HepG2 (cell line): ENCODE measurements around the gene GKN1. TPM values are rescaled to one million over a fixed set of nuclear protein-coding genes. Genes with fewer than 3 reads are reported as not detected.

Experiments
- ATAC-seq: fragments of 200-7000 bp; cut with Tn5 transposase; 3 replicates; pipeline ENCODE4 v1.9.1; 2020; ENCODE audit warnings: mild to moderate bottlenecking, moderate library complexity
- BruUV-seq: library from RNA; stranded (reverse); fragments of 400-500 nt; replicated peaks from 2 replicates; lab custom pipeline; 2021; lab: Mats Ljungman, UMichigan
- CTCF ChIA-PET: fragments of 300-600 bp; formaldehyde crosslinking; extraction: SDS; loops from one replicate; lab custom pipeline; 2021; ENCODE audit warnings: low total read pairs, inconsistent platforms, low intra/inter-chr PET ratio; lab: Yijun Ruan, JAX
- POLR2A ChIA-PET: fragments of 350-600 bp; sonication (Branson Sonifier 250); formaldehyde crosslinking; loops from one replicate; lab custom pipeline; 2020; ENCODE audit warnings: antibody characterized with exemption, inconsistent platforms; lab: Yijun Ruan, JAX
- DNase-seq: peaks from one replicate; pipeline ENCODE4 v3.0.0-alpha.2; 2015; ENCODE audit warnings: low spot score
- FAIRE-seq: peaks from 3 replicates; lab custom pipeline; 2011; peaks lifted over from hg19 to GRCh38; lab: Jason Lieb, UNC
- H2AFZ ChIP-seq: one replicate; pipeline ENCODE4 v1.6.1; 2011; ENCODE audit warnings: low read length, inconsistent platforms
- H3K27ac ChIP-seq: fragments of 300-600 bp; 3 replicates; pipeline ENCODE4 v1.8.0; 2011; ENCODE audit warnings: mixed run types, mild to moderate bottlenecking, mixed read lengths, low read length, inconsistent platforms; ENCODE audit not compliant: insufficient read depth; ENCODE audit errors: extremely low read length
- H3K27me3 ChIP-seq, 2 experiments: fragments of 200-600 bp in 1 of 2; 2 replicates in 1 of 2; 3 replicates in 1 of 2; pipeline versions ENCODE4 v1.6.0 to v1.8.0; 2011; ENCODE audit warnings: low read length in 2 of 2, mild to moderate bottlenecking in 2 of 2, moderate library complexity in 2 of 2, inconsistent platforms in 1 of 2; ENCODE audit not compliant: insufficient read depth in 2 of 2, control insufficient read depth in 1 of 2
- H3K36me3 ChIP-seq, 2 experiments: fragments of 200-600 bp in 1 of 2; replicated peaks in 1 of 2; 2 replicates in 1 of 2; 3 replicates in 1 of 2; pipeline versions ENCODE4 v1.5.1 to v1.8.0; 2011; ENCODE audit warnings: low read length in 2 of 2, inconsistent platforms in 1 of 2; ENCODE audit not compliant: insufficient read depth in 2 of 2, control insufficient read depth in 1 of 2
- H3K4me1 ChIP-seq: 2 replicates; pipeline ENCODE4 v1.5.1; 2012; ENCODE audit warnings: low read length, inconsistent platforms; ENCODE audit not compliant: insufficient read depth
- H3K4me2 ChIP-seq: 2 replicates; pipeline ENCODE4 v1.6.0; 2011; ENCODE audit warnings: low read depth, low read length, inconsistent platforms
- H3K4me3 ChIP-seq, 3 experiments: fragments of 200-600 bp in 1 of 3; sonication (generic), shearing (Covaris generic) in 1 of 3; replicated peaks in 1 of 3; 2 replicates each; pipeline ENCODE4 v1.5.1; 2011 to 2016; ENCODE audit warnings: low read length in 3 of 3, inconsistent platforms in 2 of 3, low read depth in 2 of 3, mild to moderate bottlenecking in 2 of 3, control low read depth in 1 of 3, mixed read lengths in 1 of 3; ENCODE audit not compliant: insufficient read depth in 1 of 3
- H3K79me2 ChIP-seq: one replicate; pipeline ENCODE4 v1.6.1; 2011; ENCODE audit warnings: low read length, inconsistent platforms; ENCODE audit not compliant: insufficient read depth
- H3K9ac ChIP-seq: 2 replicates; pipeline ENCODE4 v1.6.0; 2011; ENCODE audit warnings: mild to moderate bottlenecking, low read depth, low read length, inconsistent platforms; ENCODE audit not compliant: insufficient read depth
- H3K9me3 ChIP-seq: 2 replicates; pipeline ENCODE4 v1.5.1; 2012; ENCODE audit warnings: mild to moderate bottlenecking, low read length
- H4K20me1 ChIP-seq: 2 replicates; pipeline ENCODE4 v1.6.0; 2011; ENCODE audit warnings: inconsistent platforms, mild to moderate bottlenecking, low read length, moderate library complexity; ENCODE audit not compliant: insufficient read depth
- AFF4 ChIP-seq: sonication (generic); formaldehyde crosslinking; IDR thresholded peaks from 2 replicates; pipeline ENCODE4 v1.4.0; 2020; ENCODE audit warnings: missing genetic modification reagents
- FOXC1 ChIP-seq: sonication (generic); formaldehyde crosslinking; IDR thresholded peaks from 2 replicates; pipeline ENCODE4 v1.8.0; 2022; ENCODE audit warnings: mild to moderate bottlenecking, missing genetic modification reagents, borderline replicate concordance
- FOXK1 ChIP-seq: sonication (generic); formaldehyde crosslinking; IDR thresholded peaks from 2 replicates; pipeline ENCODE4 v1.4.0; 2020; ENCODE audit warnings: low read depth, missing genetic modification reagents, borderline replicate concordance
- HNF1B ChIP-seq: sonication (generic); formaldehyde crosslinking; IDR thresholded peaks from 2 replicates; pipeline ENCODE4 v1.5.1; 2020; ENCODE audit warnings: mild to moderate bottlenecking, moderate library complexity, missing genetic modification reagents
- NFRKB ChIP-seq: fragments of 450-650 bp; IDR thresholded peaks from 2 replicates; pipeline ENCODE4 v1.6.1; 2017
- NFYB ChIP-seq: sonication (generic); formaldehyde crosslinking; IDR thresholded peaks from 2 replicates; pipeline ENCODE4 v1.4.0; 2020; ENCODE audit warnings: missing genetic modification reagents
- PITX1 ChIP-seq: sonication (generic); formaldehyde crosslinking; IDR thresholded peaks from 2 replicates; pipeline ENCODE4 v1.5.1; 2020; ENCODE audit warnings: mild to moderate bottlenecking, missing genetic modification reagents
- POLR2AphosphoS2 ChIP-seq: IDR thresholded peaks from 2 replicates; pipeline ENCODE4 v1.6.1; 2011; ENCODE audit warnings: low read depth, low read length, improper control_type of control experiment
- TOE1 ChIP-seq: sonication (generic); formaldehyde crosslinking; IDR thresholded peaks from 2 replicates; pipeline ENCODE4 v1.4.0; 2020; ENCODE audit warnings: mild to moderate bottlenecking, missing genetic modification reagents
- ZC3H13 ChIP-seq: sonication (generic); formaldehyde crosslinking; IDR thresholded peaks from 2 replicates; pipeline ENCODE4 v1.8.1; 2023; ENCODE audit warnings: mild to moderate bottlenecking, missing genetic modification reagents, moderate library complexity
- ZFP82 ChIP-seq: sonication (generic); formaldehyde crosslinking; IDR thresholded peaks from 2 replicates; pipeline ENCODE4 v1.5.1; 2020; ENCODE audit warnings: mild to moderate bottlenecking, missing genetic modification reagents, borderline replicate concordance
- ZFX ChIP-seq: sonication (generic); formaldehyde crosslinking; IDR thresholded peaks from 2 replicates; pipeline ENCODE4 v1.4.0; 2020; ENCODE audit warnings: mild to moderate bottlenecking, low read depth, missing genetic modification reagents, moderate library complexity
- ZNF124 ChIP-seq: sonication (generic); formaldehyde crosslinking; IDR thresholded peaks from 2 replicates; pipeline ENCODE4 v1.4.0; 2020; ENCODE audit warnings: missing genetic modification reagents
- ZNF263 ChIP-seq: sonication (generic); formaldehyde crosslinking; IDR thresholded peaks from 2 replicates; pipeline ENCODE4 v1.4.0; 2020; ENCODE audit warnings: missing genetic modification reagents
- ZNF281 ChIP-seq: sonication (generic); formaldehyde crosslinking; IDR thresholded peaks from 2 replicates; pipeline ENCODE4 v1.4.0; 2020; ENCODE audit warnings: missing genetic modification reagents, borderline replicate concordance
- ZNF446 ChIP-seq: sonication (generic); formaldehyde crosslinking; IDR thresholded peaks from 2 replicates; pipeline ENCODE4 v1.5.0; 2020; ENCODE audit warnings: mild to moderate bottlenecking, missing genetic modification reagents
- ZNF562 ChIP-seq: sonication (generic); formaldehyde crosslinking; IDR thresholded peaks from 2 replicates; pipeline ENCODE4 v1.8.0; 2022; ENCODE audit warnings: missing genetic modification reagents, borderline replicate concordance
- ZNF720 ChIP-seq: sonication (generic); formaldehyde crosslinking; IDR thresholded peaks from 2 replicates; pipeline ENCODE4 v1.4.0; 2020; ENCODE audit warnings: missing genetic modification reagents
- ZSCAN29 ChIP-seq: sonication (generic); formaldehyde crosslinking; conservative IDR thresholded peaks from 2 replicates; pipeline ENCODE4 v1.4.0; 2020; ENCODE audit warnings: mild to moderate bottlenecking, missing genetic modification reagents
- in situ Hi-C: cut with HindIII; loops from 2 replicates; pipeline ENCODE4 v1.10.0; 2017; ENCODE audit warnings: low pct_unique_long_range_greater_than_20kb; ENCODE audit not compliant: extremely low pct_ligation_motif_present
- intact Hi-C: fragments of 100-400 bp; cut with micrococcal nuclease; formaldehyde crosslinking; loops from one replicate; pipeline ENCODE4 v1.10.0; 2022; ENCODE audit not compliant: unreplicated experiment
- polyA plus RNA-seq, 8 experiments: library from polyadenylated mRNA; depleted of rRNA in 3 of 8; stranded (reverse) in 7 of 8; unstranded in 1 of 8; fragments of >200 nt; fragmentation: Illumina TruSeq in 4 of 8; extraction: Trizol in 4 of 8; gene quantifications; 2 replicates each; pipeline versions ENCODE4 v1.2.1 to v1.2.3, GENCODE V29; 2011 to 2016; ENCODE audit warnings: low read depth in 4 of 8, missing spikeins in 1 of 8, mixed read lengths in 1 of 8; ENCODE audit not compliant: insufficient read depth in 1 of 8
- total RNA-seq, 5 experiments: library from RNA; depleted of rRNA; stranded (reverse); fragments of >200 nt; fragmentation: Illumina TruSeq; extraction: Trizol; gene quantifications; 2 replicates each; pipeline ENCODE4 v1.2.3, GENCODE V29; 2016; ENCODE audit warnings: low read depth in 1 of 5

Gene GKN1
- total and polyA plus RNA-seq, 2 of the 13 experiments (the other 11 are each of a cell fraction or from before 2014, with no cell fraction given) = not detected

GRCh38 chr2:69007603-69008002, 33.2 kb downstream of the GKN1 start:
- no peak overlapping the region for H3K4me3 ChIP-seq
- H3K4me2 ChIP-seq = no peak overlapping the region
- in situ Hi-C loops (no loop called here), intact Hi-C loops (no loop called here)
- CTCF ChIA-PET = no interaction called here
- POLR2A ChIA-PET = no interaction called here
- no peak for ATAC-seq
- H3K9ac ChIP-seq = no peak overlapping the region
- no peak overlapping the region for H2AFZ ChIP-seq
- no TSS peak for BruUV-seq
- H3K9me3 ChIP-seq = peaks cover 2% of the 10 kb centered on the region
- peaks cover 9% of the 10 kb centered on the region for H3K4me1 ChIP-seq
- peaks cover 1 to 8% of the 10 kb centered on the region in 2 experiments; a peak in 3 of 5 replicates for H3K27me3 ChIP-seq
- no peak for TF ChIP-seq TOE1 (CRISPR knock-in tag)
- no peak for TF ChIP-seq ZNF281 (CRISPR knock-in tag)
- no peak for TF ChIP-seq FOXK1 (CRISPR knock-in tag)
- no peak for TF ChIP-seq ZSCAN29
- no peak for TF ChIP-seq ZNF124 (CRISPR knock-in tag)
- no peak for TF ChIP-seq NFYB (CRISPR knock-in tag)
- no peak for TF ChIP-seq ZNF720 (CRISPR knock-in tag)
- no peak for TF ChIP-seq FOXC1
- no peak for TF ChIP-seq ZFP82
- no peak for TF ChIP-seq ZNF446 (CRISPR knock-in tag)
- TF ChIP-seq ZFX = no peak
- TF ChIP-seq AFF4 (CRISPR knock-in tag) = no peak
- TF ChIP-seq POLR2AphosphoS2 = no peak
- TF ChIP-seq ZNF562 (CRISPR knock-in tag) = no peak
- TF ChIP-seq HNF1B = no peak
- TF ChIP-seq ZNF263 (CRISPR knock-in tag) = no peak
- TF ChIP-seq ZC3H13 = no peak
- no peak for TF ChIP-seq PITX1
- no peak for TF ChIP-seq NFRKB
- no peaks in the 10 kb centered on the region for H3K36me3 ChIP-seq
- H4K20me1 ChIP-seq = no peaks in the 10 kb centered on the region
- no peak for FAIRE-seq
- no peak overlapping the region for H3K27ac ChIP-seq
- H3K79me2 ChIP-seq = no peaks in the 10 kb centered on the region
- DNase-seq = no peak
